Choroid plexus epithelial cell (primary cell): ENCODE measurements around the gene RAD51B.

Experiments
- DNase-seq: peaks from one replicate; pipeline ENCODE4 v3.0.0-alpha.2; 2010; ENCODE audit warnings: low read depth
- H3K4me3 ChIP-seq: 2 replicates; pipeline ENCODE4 v1.5.1; 2011; ENCODE audit warnings: low read depth, mild to moderate bottlenecking, control low read depth, low read length, moderate library complexity
- TF ChIP-seq, protein P1 (sequence below): conservative IDR thresholded peaks from 2 replicates; pipeline ENCODE4 v1.5.1; 2011; ENCODE audit warnings: low read depth, mild to moderate bottlenecking, control low read depth, inconsistent platforms, low read length, moderate library complexity

Gene RAD51B

DNA sequence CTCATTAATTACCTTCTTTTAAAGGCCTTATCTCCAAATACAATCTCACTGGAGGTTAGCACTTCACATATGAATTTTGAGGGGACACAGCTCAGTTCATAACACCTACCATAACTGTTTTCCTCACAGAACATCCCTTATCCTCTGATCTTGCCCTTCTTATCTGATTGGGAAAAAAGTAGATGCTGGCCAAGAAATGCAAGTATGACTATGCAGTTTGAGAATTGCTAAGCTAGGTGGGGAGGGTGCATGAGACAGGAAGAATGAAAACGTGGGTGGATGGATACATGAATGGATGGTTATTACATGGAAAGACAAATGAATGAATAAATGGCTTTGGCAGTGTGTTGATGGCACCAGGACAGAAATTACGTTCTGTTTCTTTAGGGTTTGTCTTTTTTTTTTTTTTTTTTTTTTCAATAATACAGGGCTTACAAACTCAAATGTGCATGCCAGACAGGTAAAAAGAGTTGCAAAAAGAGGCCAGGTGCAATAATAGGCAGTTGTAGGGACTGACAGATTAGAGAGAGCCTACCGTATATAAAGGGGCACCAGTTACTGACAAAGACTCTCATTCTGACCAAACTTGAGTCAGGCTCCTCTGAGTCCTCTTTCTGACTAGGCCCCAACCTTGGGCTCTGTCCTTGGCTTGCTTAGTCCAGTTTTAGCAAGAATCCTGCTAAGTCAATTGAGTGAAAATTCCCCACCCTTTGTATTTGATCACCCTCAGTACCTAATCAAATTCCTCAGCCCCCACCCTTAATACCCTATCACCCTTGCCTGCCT is 668.4 kb downstream of the RAD51B start:
- TF ChIP-seq, protein P1, sequence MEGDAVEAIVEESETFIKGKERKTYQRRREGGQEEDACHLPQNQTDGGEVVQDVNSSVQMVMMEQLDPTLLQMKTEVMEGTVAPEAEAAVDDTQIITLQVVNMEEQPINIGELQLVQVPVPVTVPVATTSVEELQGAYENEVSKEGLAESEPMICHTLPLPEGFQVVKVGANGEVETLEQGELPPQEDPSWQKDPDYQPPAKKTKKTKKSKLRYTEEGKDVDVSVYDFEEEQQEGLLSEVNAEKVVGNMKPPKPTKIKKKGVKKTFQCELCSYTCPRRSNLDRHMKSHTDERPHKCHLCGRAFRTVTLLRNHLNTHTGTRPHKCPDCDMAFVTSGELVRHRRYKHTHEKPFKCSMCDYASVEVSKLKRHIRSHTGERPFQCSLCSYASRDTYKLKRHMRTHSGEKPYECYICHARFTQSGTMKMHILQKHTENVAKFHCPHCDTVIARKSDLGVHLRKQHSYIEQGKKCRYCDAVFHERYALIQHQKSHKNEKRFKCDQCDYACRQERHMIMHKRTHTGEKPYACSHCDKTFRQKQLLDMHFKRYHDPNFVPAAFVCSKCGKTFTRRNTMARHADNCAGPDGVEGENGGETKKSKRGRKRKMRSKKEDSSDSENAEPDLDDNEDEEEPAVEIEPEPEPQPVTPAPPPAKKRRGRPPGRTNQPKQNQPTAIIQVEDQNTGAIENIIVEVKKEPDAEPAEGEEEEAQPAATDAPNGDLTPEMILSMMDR: no peak
- H3K4me3 ChIP-seq: no peak overlapping the region
- DNase-seq: peak; percentile 57

DNA sequence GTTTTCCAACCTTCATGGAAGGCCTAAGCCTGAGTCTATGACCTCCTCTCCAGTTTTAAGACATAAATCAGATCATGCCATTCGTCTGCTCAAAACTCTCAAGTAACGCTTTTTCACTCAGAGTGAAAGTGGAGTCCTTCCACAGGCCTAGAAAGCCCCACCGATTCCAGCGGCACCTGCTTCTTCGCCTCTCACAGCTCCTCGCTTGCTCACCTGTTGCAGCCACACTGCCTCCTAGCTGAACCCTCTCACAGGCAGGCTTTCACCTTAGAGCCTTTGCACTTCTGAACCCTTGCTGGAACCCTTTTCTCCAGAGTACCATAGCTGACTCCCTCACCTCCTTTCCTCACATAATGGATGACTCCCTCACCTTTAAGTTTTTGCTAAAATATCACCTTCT is 672.2 kb downstream of the RAD51B start:
- H3K4me3 ChIP-seq: no peak overlapping the region
- DNase-seq: no peak
- TF ChIP-seq, protein P1: no peak

GRCh38 chr14:68492381-68493151 is 673.0 kb downstream of the RAD51B start:
- TF ChIP-seq, protein P1: no peak
- no peak overlapping the region for H3K4me3 ChIP-seq
- DNase-seq: no peak

GRCh38 chr14:68493152-68493911 is 673.8 kb downstream of the RAD51B start:
- H3K4me3 ChIP-seq: no peak overlapping the region
- DNase-seq: no peak
- TF ChIP-seq, protein P1: no peak

GRCh38 chr14:68495101-68496039 is 675.8 kb downstream of the RAD51B start:
- H3K4me3 ChIP-seq: no peak overlapping the region
- TF ChIP-seq, protein P1: no peak
- no peak for DNase-seq

- TF ChIP-seq, protein P1: no peak
- H3K4me3 ChIP-seq: no peak overlapping the region
- peak; percentile 49 for DNase-seq
Measured at GRCh38 chr14:68497011-68497410, 677.4 kb downstream of the RAD51B start.
